Occipital lobe (tissue), 3 donors: ENCODE results near the gene ABCB10. TPM values are rescaled to one million over a fixed set of nuclear protein-coding genes. Genes with fewer than 3 reads are reported as not detected.
"Not testable (repeated sequence)": the region's sequence is repeated elsewhere in the genome, so short reads cannot be mapped to it uniquely, and the experiment has no call there.

Source experiments
- DNase-seq: peaks from one replicate; lab custom pipeline; 2025; lab: John Stamatoyannopoulos, UW
- small RNA-seq: library from RNA; depleted of rRNA; stranded (forward); fragments of <200 nt; gene quantifications from one replicate; pipeline ENCODE3, GENCODE V24; 2014
- total RNA-seq: library from RNA; depleted of rRNA; stranded (reverse); fragments of >200 nt; gene quantifications from one replicate; pipeline ENCODE4 v1.2.3, GENCODE V29; 2014

ABCB10 gene
- total RNA-seq, 1 donor from 2014 or later, result 17.3 TPM

GRCh38 chr1:229475859-229476258, 82.6 kb downstream of the ABCB10 start:
- DNase-seq, result not testable (repeated sequence)

- DNase-seq, result no peak
Measured at GRCh38 chr1:229474509-229474908, 84.0 kb downstream of the ABCB10 start.

GRCh38 chr1:229471175-229471574, 87.3 kb downstream of the ABCB10 start:
- no peak for DNase-seq

- DNase-seq, result no peak
Measured at GRCh38 chr1:229470406-229471043, 88.0 kb downstream of the ABCB10 start.

GRCh38 chr1:229466887-229467286, 91.6 kb downstream of the ABCB10 start:
- no peak for DNase-seq

Small RNA genes within 50 kb of the gene (small RNA-seq; reads per million reads assigned to genes)
- not detected for gene HMGN2P19
- gene RNA5SP78, result not detected
- gene RNU4-21P, result not detected

Other genes with a start within 250 kb of the ABCB10 start
- 286 TPM for gene CCSAP, start 215.7 kb downstream of the ABCB10 start, total RNA-seq
- 1.7 TPM for gene ACTA1, start 124.6 kb downstream of the ABCB10 start, total RNA-seq
- gene NUP133, start 50.4 kb downstream of the ABCB10 start, total RNA-seq, result 63.9 TPM
- 28.2 TPM for gene TAF5L, start 67.4 kb upstream of the ABCB10 start, total RNA-seq
- gene URB2, start 67.5 kb upstream of the ABCB10 start, total RNA-seq, result 13.1 TPM